Stomach (tissue), 9 donors: ENCODE results near the gene TMPRSS4. TPM values are rescaled to one million over a fixed set of nuclear protein-coding genes. Genes with fewer than 3 reads are reported as not detected.
"Not testable (repeated sequence)": the region's sequence is repeated elsewhere in the genome, so short reads cannot be mapped to it uniquely, and the experiment has no call there.

Experiments used
- DNase-seq, 2 donors: peaks; one replicate each; pipeline versions ENCODE4 v3.0.0 to v3.0.0-alpha.2; 2013 to 2019
- H3K27ac ChIP-seq, 5 donors: fragments of 200-600 bp in 4 of 5; sonication (generic) in 4 of 5; one replicate each; pipeline ENCODE4 v1.5.1; 2013 to 2019; ENCODE audit warnings: mild to moderate bottlenecking in 1 of 5, moderate library complexity in 1 of 5
- H3K27me3 ChIP-seq, 3 donors: fragments of 200-600 bp; sonication (generic); one replicate each; pipeline ENCODE4 v1.5.1; 2017 to 2019; ENCODE audit warnings: mixed run types in 1 of 3
- H3K36me3 ChIP-seq, 4 donors: fragments of 200-600 bp; sonication (generic); 1 replicate in 3 of 4; 2 replicates in 1 of 4; pipeline ENCODE4 v1.5.1; 2016 to 2019
- H3K4me1 ChIP-seq, 4 donors: fragments of 200-600 bp; sonication (generic); one replicate each; pipeline ENCODE4 v1.5.1; 2016 to 2019
- H3K4me3 ChIP-seq, 4 donors: fragments of 200-600 bp; sonication (generic) in 3 of 4; one replicate each; pipeline ENCODE4 v1.5.1; 2016 to 2019; ENCODE audit warnings: mild to moderate bottlenecking in 1 of 4
- H3K9me3 ChIP-seq, 4 donors: fragments of 200-600 bp; sonication (generic); one replicate each; pipeline ENCODE4 v1.5.1; 2016 to 2019
- EP300 ChIP-seq: sonication (generic); formaldehyde crosslinking; IDR thresholded peaks from one replicate; pipeline ENCODE4 v1.6.1; 2017; ENCODE audit warnings: antibody characterized with exemption
- POLR2A ChIP-seq, 4 donors: fragments of 450-650 bp; IDR thresholded peaks; one replicate each; pipeline ENCODE4 v1.6.1; 2016; ENCODE audit warnings: antibody characterized with exemption in 4 of 4, control low read depth in 2 of 4, mild to moderate bottlenecking in 1 of 4, moderate library complexity in 1 of 4
- POLR2AphosphoS5 ChIP-seq, 3 donors: sonication (generic); formaldehyde crosslinking; IDR thresholded peaks; one replicate each; pipeline ENCODE4 v1.6.1; 2016; ENCODE audit warnings: antibody characterized with exemption in 3 of 3
- WGBS, 5 donors: extraction: QIAGEN DNeasy Blood & Tissue Kit in 3 of 5; methylation state at CpG; one replicate each; pipeline versions ENCODE4 v1.1.5 to v1.1.7; 2013 to 2018; 5-methylcytosine and 5-hydroxymethylcytosine counted together
- intact Hi-C: fragments of 100-400 bp; cut with DNase I; formaldehyde crosslinking; loops from one replicate; pipeline ENCODE4 v1.15.1; 2023; ENCODE audit warnings: low total_unique reads
- polyA plus RNA-seq, 3 donors: library from polyadenylated mRNA; stranded (reverse); fragments of 200-250 nt; gene quantifications; one replicate each; pipeline ENCODE4 v1.2.3, GENCODE V29; 2013
- total RNA-seq, 5 donors: library from RNA; depleted of rRNA; stranded (reverse); fragments of >200 nt; gene quantifications; one replicate each; pipeline versions ENCODE4 v1.1.0 to v1.2.3, GENCODE V29; 2014 to 2016
- TF ChIP-seq, protein P1 (sequence below), 7 experiments: fragments of 450-650 bp in 4 of 7; fragments of 200-600 bp in 3 of 7; sonication (generic) in 3 of 7; IDR thresholded peaks; one replicate each; pipeline ENCODE4 v1.5.1; 2016 to 2019; ENCODE audit warnings: antibody characterized with exemption in 7 of 7, control low read depth in 2 of 7, mild to moderate bottlenecking in 1 of 7
- donor health status: healthy with polysubstance abuse.
- donor health status: Bipolar disorder and iron deficiency.
- donor health status: healthy.

TMPRSS4 gene
- total and polyA plus RNA-seq, 8 donors, result 4.7 to 498 (median 18.1) TPM

DNA sequence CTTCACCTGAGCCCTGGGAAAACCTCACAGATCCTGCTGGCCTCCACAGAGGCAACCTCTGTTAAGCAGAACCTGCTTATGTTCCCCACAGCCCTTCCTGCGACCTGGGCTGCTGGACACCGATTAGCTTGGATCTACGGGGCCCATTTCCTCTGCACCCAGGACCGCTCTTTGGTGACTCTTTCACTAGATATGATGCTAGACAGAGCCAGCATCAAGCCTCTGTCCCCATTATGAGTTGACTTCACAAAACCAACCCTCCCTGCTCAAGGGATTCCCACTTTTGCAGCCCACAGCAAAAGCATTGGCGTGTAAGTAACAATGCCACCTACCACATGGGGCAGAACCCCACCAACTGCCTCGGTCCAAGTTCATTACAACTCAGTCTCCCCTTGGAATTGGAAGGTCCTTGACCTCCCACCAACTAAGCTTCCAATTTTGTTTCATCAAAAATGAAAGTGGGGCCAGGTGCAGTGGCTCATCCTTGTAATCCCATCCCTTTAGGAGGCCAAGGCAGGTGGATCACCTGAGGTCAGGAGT lies 15.2 kb upstream of the TMPRSS4 start:
- Histone ChIP-seq H3K4me3 (no peak overlapping the region), H3K27ac (no peak overlapping the region), H3K9me3 (no peaks in the 10 kb centered on the region), H3K27me3 (peaks cover 0 to 13% (median 0%) of the 10 kb centered on the region in 3 donors), H3K36me3 (no peaks in the 10 kb centered on the region), H3K4me1 (no peaks in the 10 kb centered on the region)
- intact Hi-C loops, result no loop called here
- TF ChIP-seq, protein P1, sequence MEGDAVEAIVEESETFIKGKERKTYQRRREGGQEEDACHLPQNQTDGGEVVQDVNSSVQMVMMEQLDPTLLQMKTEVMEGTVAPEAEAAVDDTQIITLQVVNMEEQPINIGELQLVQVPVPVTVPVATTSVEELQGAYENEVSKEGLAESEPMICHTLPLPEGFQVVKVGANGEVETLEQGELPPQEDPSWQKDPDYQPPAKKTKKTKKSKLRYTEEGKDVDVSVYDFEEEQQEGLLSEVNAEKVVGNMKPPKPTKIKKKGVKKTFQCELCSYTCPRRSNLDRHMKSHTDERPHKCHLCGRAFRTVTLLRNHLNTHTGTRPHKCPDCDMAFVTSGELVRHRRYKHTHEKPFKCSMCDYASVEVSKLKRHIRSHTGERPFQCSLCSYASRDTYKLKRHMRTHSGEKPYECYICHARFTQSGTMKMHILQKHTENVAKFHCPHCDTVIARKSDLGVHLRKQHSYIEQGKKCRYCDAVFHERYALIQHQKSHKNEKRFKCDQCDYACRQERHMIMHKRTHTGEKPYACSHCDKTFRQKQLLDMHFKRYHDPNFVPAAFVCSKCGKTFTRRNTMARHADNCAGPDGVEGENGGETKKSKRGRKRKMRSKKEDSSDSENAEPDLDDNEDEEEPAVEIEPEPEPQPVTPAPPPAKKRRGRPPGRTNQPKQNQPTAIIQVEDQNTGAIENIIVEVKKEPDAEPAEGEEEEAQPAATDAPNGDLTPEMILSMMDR (IDR thresholded peaks at IDR 0.05), result no peak
- TF ChIP-seq EP300, result no peak
- 68 to 96% (median 94%) methylated on average over 2 to 6 of the region's 6 CpGs for WGBS, 5 donors
- DNase-seq, result no peak

GRCh38 chr11:118062181-118062580 lies 14.7 kb upstream of the TMPRSS4 start:
- H3K27ac ChIP-seq, intact Hi-C loops, H3K9me3 ChIP-seq, H3K4me3 ChIP-seq, H3K4me1 ChIP-seq, H3K36me3 ChIP-seq, DNase-seq: not testable (repeated sequence)
- WGBS, 5 donors, result 87 to 94% (median 88%) methylated on average over 5 of the region's 5 CpGs
- peaks cover 0 to 18% (median 0%) of the 10 kb centered on the region in 3 donors for H3K27me3 ChIP-seq

DNA sequence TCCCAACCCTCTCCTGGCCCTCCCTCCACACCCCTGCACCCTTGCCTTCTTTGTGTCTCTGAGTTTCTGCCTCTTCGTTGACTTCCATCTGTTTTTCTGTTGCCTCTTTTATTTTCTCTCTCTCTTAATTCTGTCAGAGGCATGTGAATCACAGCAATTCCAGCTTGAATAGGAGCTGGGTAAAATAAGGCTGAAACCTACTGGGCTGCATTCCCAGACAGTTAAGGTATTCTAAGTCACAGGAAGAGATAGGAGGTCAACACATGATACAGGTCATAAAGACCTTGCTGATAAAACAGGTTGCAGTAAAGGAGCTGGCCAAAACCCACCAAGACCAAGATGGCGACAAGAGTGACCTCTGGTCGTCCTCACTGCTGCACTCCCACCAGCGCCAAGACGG lies 14.2 kb upstream of the TMPRSS4 start:
- H3K36me3 ChIP-seq, H3K27ac ChIP-seq, H3K4me1 ChIP-seq, DNase-seq, H3K9me3 ChIP-seq, intact Hi-C loops, H3K4me3 ChIP-seq: not testable (repeated sequence)
- H3K27me3 ChIP-seq, result peaks cover 0 to 18% (median 0%) of the 10 kb centered on the region in 3 donors
- 89 to 98% (median 93%) methylated on average over 5 of the region's 5 CpGs for WGBS, 5 donors

DNA sequence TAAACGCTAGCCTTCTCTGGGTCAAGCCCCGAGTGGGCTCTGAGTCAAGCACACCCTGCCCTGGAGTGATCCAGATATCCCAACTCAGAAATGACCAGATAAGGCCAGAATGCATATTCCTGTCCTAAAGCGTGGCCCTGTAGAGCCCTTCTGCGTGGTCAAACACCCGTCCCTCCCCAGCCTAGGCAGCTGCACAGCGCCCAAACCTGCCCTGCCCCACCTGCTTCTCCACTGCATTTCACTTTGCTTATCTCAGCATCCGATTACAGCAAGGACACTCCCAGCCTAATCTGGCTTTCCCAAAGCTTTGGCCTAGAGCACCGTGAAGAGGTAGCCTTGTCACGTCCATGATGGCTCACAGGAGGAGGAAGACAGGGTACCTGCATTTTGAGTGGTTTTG lies 11.9 kb upstream of the TMPRSS4 start:
- DNase-seq, result no peak
- TF ChIP-seq, protein P1 (IDR thresholded peaks at IDR 0.05), result no peak
- no peak for TF ChIP-seq EP300
- TF ChIP-seq POLR2AphosphoS5 (IDR thresholded peaks at IDR 0.05), result no peak
- no peak for TF ChIP-seq POLR2A (IDR thresholded peaks at IDR 0.05)
- 45 to 78% (median 55%) methylated on average over 9 of the region's 9 CpGs for WGBS, 5 donors
- intact Hi-C loops, result no loop called here
- no peaks in the 10 kb centered on the region for H3K9me3 ChIP-seq
- no peaks in the 10 kb centered on the region for H3K4me1 ChIP-seq
- no peak overlapping the region for H3K4me3 ChIP-seq
- H3K27me3 ChIP-seq, result peaks cover 0 to 25% (median 0%) of the 10 kb centered on the region in 3 donors
- no peaks in the 10 kb centered on the region for H3K36me3 ChIP-seq
- H3K27ac ChIP-seq, result no peak overlapping the region

DNA sequence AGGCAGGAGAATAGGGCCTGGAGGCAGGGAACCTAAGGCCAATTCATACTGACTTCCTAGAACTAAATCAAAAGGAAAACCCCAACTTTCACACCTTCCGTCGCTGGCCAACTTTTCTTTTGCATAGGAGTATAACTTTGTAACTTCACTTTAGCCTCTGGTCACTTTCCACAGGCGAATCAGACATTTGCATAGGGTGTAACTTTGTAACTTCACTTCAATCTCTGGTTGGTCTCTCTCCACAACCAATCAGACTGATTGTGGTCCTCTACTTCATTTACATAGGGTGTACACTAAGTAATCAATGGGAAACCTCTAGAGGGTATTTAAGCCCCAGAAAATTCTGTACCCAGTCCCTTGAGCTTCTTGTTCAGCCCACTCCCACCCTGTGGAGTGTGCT lies 11.5 kb upstream of the TMPRSS4 start:
- WGBS, 5 donors, result 71 to 82% (median 77%) methylated on average over 3 of the region's 3 CpGs
- no peaks in the 10 kb centered on the region for H3K36me3 ChIP-seq
- intact Hi-C loops, result no loop called here
- no peak for TF ChIP-seq EP300
- TF ChIP-seq, protein P1 (IDR thresholded peaks at IDR 0.05), result no peak
- TF ChIP-seq POLR2AphosphoS5 (IDR thresholded peaks at IDR 0.05), result no peak
- TF ChIP-seq POLR2A (IDR thresholded peaks at IDR 0.05), result no peak
- no peaks in the 10 kb centered on the region for H3K4me1 ChIP-seq
- no peak overlapping the region for H3K27ac ChIP-seq
- H3K27me3 ChIP-seq, result peaks cover 0 to 25% (median 0%) of the 10 kb centered on the region in 3 donors
- DNase-seq, result no peak
- H3K9me3 ChIP-seq, result no peaks in the 10 kb centered on the region
- H3K4me3 ChIP-seq, result no peak overlapping the region
